A673 (cell line): Measurements from ENCODE around the gene KAZN. TPM values are rescaled to one million over a fixed set of nuclear protein-coding genes. Genes with fewer than 3 reads are reported as not detected.

ENCODE experiments used
- BruUV-seq: library from RNA; stranded (reverse); fragments of 400-500 nt; replicated peaks from 2 replicates; lab custom pipeline; 2021; lab: Mats Ljungman, UMichigan
- CTCF ChIA-PET: fragments of 300-600 bp; sonication (Branson Sonifier 250); formaldehyde crosslinking; loops from one replicate; lab custom pipeline; 2022; ENCODE audit warnings: antibody characterized with exemption; lab: Charles Lee
- POLR2A ChIA-PET: fragments of 300-600 bp; sonication (Branson Sonifier 250); formaldehyde crosslinking; loops from one replicate; lab custom pipeline; 2022; ENCODE audit warnings: antibody characterized with exemption; ENCODE audit not compliant: low non-redundant PET; lab: Charles Lee
- DNase-seq: peaks from one replicate; pipeline ENCODE4 v3.0.0-alpha.2; 2015; ENCODE audit warnings: low spot score
- H3K27ac ChIP-seq: fragments of 200-600 bp; sonication (generic); 2 replicates; pipeline ENCODE4 v1.5.1; 2016; ENCODE audit warnings: mixed run types, low read depth, mild to moderate bottlenecking, mixed read lengths, antibody characterized with exemption, low read length; ENCODE audit not compliant: poor library complexity, severe bottlenecking
- H3K27me3 ChIP-seq: fragments of 200-600 bp; sonication (generic); replicated peaks from 2 replicates; pipeline ENCODE4 v1.6.1; 2017; ENCODE audit warnings: mixed run types, low read depth, mild to moderate bottlenecking, mixed read lengths, antibody characterized with exemption, low read length; ENCODE audit not compliant: insufficient read depth, poor library complexity
- H3K36me3 ChIP-seq: fragments of 200-600 bp; sonication (generic); 2 replicates; pipeline ENCODE4 v1.6.1; 2016; ENCODE audit warnings: mixed run types, mild to moderate bottlenecking, mixed read lengths, antibody characterized with exemption, low read length; ENCODE audit not compliant: insufficient read depth, poor library complexity, severe bottlenecking
- H3K4me1 ChIP-seq: fragments of 200-600 bp; sonication (generic); 2 replicates; pipeline ENCODE4 v1.6.1; 2017; ENCODE audit warnings: mixed run types, mild to moderate bottlenecking, mixed read lengths, antibody characterized with exemption, low read length; ENCODE audit not compliant: insufficient read depth, poor library complexity, severe bottlenecking
- H3K4me3 ChIP-seq: fragments of 200-600 bp; sonication (generic); 2 replicates; pipeline ENCODE4 v1.5.1; 2016; ENCODE audit warnings: low read depth, mixed run types, mild to moderate bottlenecking, mixed read lengths, low read length; ENCODE audit not compliant: poor library complexity, severe bottlenecking
- H3K9me3 ChIP-seq: fragments of 200-600 bp; sonication (generic); 2 replicates; pipeline ENCODE4 v1.6.1; 2016; ENCODE audit warnings: mixed run types, low read depth, mild to moderate bottlenecking, mixed read lengths, antibody characterized with exemption, low read length; ENCODE audit not compliant: poor library complexity, severe bottlenecking
- EZH2 ChIP-seq: fragments of 200-600 bp; sonication (generic); IDR thresholded peaks from 2 replicates; pipeline ENCODE4 v1.6.1; 2017; ENCODE audit warnings: borderline replicate concordance, low read depth, mild to moderate bottlenecking, mixed read lengths, antibody characterized with exemption, low read length; ENCODE audit not compliant: poor library complexity, severe bottlenecking
- intact Hi-C: fragments of 100-400 bp; cut with micrococcal nuclease; formaldehyde crosslinking; loops from one replicate; pipeline ENCODE4 v1.10.0; 2022; ENCODE audit not compliant: unreplicated experiment
- total RNA-seq: library from RNA; stranded (reverse); gene quantifications from 2 replicates; pipeline ENCODE4 v1.2.3, GENCODE V29; 2021
- TF ChIP-seq, protein P1 (sequence below): fragments of 300-800, 200-600 bp; sonication (generic); conservative IDR thresholded peaks from 2 replicates; pipeline ENCODE4 v1.5.1; 2017; ENCODE audit warnings: low read depth, mild to moderate bottlenecking, antibody characterized with exemption, low read length, moderate library complexity, mixed read lengths

KAZN gene
- total RNA-seq, 1 experiment from 2014 or later = 8.0 TPM

DNA sequence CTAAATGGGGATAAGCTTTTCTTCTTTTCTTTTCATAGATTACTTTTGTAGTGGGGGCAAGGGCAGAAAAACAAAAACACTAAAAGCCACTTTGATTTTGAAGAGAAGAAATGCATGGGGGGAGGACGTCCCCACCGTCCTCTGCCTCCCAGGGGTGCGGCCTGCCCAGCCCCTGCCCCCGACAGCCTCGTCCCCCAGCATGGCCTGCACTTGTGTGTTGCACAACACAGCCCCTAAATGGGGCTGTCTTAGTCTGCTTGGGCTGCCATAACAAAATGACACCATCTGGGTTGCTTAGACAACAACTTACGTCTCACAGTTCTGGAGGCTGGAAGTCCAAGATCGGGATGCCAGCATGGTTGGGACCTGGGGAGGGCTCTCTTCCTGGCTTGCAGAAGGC lies 497.8 kb downstream of the KAZN start:
- DNase-seq = no peak
- H3K9me3 ChIP-seq = no peaks in the 10 kb centered on the region
- POLR2A ChIA-PET = no interaction called here
- no peak overlapping the region for H3K27ac ChIP-seq
- H3K4me3 ChIP-seq = no peak overlapping the region
- H3K27me3 ChIP-seq = no peaks in the 10 kb centered on the region
- no peaks in the 10 kb centered on the region for H3K36me3 ChIP-seq
- BruUV-seq = no TSS peak
- no peaks in the 10 kb centered on the region for H3K4me1 ChIP-seq
- TF ChIP-seq EZH2 = no peak
- TF ChIP-seq, protein P1, sequence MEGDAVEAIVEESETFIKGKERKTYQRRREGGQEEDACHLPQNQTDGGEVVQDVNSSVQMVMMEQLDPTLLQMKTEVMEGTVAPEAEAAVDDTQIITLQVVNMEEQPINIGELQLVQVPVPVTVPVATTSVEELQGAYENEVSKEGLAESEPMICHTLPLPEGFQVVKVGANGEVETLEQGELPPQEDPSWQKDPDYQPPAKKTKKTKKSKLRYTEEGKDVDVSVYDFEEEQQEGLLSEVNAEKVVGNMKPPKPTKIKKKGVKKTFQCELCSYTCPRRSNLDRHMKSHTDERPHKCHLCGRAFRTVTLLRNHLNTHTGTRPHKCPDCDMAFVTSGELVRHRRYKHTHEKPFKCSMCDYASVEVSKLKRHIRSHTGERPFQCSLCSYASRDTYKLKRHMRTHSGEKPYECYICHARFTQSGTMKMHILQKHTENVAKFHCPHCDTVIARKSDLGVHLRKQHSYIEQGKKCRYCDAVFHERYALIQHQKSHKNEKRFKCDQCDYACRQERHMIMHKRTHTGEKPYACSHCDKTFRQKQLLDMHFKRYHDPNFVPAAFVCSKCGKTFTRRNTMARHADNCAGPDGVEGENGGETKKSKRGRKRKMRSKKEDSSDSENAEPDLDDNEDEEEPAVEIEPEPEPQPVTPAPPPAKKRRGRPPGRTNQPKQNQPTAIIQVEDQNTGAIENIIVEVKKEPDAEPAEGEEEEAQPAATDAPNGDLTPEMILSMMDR = no peak
- intact Hi-C loops = no loop called here
- CTCF ChIA-PET = no interaction called here

DNA sequence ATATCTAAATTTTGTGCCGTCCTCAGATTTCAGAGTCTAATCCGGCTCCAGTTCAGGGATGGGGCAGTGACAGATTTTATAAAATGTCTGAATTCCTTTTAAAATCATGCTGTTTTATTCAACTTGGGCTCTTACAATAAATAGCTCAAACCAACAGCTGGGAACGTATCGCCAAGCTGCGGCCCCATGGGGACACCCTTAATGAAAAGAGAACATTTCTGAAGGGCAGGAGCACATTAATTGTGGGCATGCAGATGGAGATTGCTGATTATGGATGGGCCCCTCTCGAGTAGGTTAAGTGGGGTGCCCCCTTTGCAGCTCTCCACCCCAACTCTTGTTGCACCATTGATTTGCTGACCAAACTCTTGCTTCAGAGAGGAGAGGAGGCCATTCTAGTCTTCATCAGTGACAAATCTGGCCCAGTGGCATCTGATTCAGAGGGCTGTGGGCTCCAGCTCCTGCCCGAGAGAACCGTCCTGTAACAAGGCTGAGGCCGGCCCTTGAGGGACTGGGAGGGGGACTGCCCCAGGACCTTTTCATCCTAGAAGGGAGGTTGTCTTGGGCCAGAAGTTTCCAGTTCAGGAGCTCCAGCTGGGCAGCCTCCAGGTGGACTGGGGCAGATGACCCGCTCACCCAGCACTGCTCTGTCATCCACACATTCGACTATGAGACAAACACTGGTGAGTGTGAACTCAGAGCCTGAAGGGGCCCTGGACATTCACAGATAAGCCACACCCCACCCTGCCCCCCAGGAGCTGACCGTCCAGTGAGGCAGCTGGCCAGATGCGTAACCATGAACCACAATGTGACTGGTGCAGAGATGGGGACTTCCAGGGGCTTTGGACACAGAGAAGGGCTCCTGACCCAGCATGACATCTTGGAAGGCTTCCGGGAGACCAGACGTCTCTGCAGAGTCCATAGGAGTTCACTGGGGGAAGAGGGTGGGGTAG lies 500.0 kb downstream of the KAZN start:
- ChIA-PET POLR2A (no interaction called here), CTCF (interaction anchor here (0.6 kb wide), 1 partner anchor 9 kb away, joined by 3 read pairs; no protein-coding TSS in a partner anchor)
- Histone ChIP-seq H3K36me3 (no peaks in the 10 kb centered on the region), H3K4me1 (no peaks in the 10 kb centered on the region), H3K9me3 (no peaks in the 10 kb centered on the region), H3K27me3 (no peaks in the 10 kb centered on the region), H3K27ac (no peak overlapping the region), H3K4me3 (no peak overlapping the region)
- intact Hi-C loops = no loop called here
- no peak for TF ChIP-seq EZH2
- TF ChIP-seq, protein P1 = no peak
- no peak for DNase-seq
- no TSS peak for BruUV-seq

GRCh38 chr1:15099441-15100120 lies 501.1 kb downstream of the KAZN start:
- CTCF ChIA-PET = interaction anchor here (0.6 to 1.2 kb wide), 2 partner anchors 36 to 986 kb away, joined by 3 to 4 read pairs; no protein-coding TSS in a partner anchor
- POLR2A ChIA-PET = no interaction called here
- BruUV-seq = no TSS peak
- Histone ChIP-seq H3K9me3 (no peaks in the 10 kb centered on the region), H3K27me3 (no peaks in the 10 kb centered on the region), H3K4me3 (no peak overlapping the region), H3K27ac (no peak overlapping the region), H3K36me3 (no peaks in the 10 kb centered on the region), H3K4me1 (no peaks in the 10 kb centered on the region)
- TF ChIP-seq, protein P1 = no peak
- no peak for TF ChIP-seq EZH2
- DNase-seq = no peak
- intact Hi-C loops = loop anchor here (5.0 kb wide), 1 partner anchor 1132 kb away; no protein-coding TSS in a partner anchor
